Stomach (tissue), 9 donors: ENCODE measurements around the gene SMAP1. TPM values are rescaled to one million over a fixed set of nuclear protein-coding genes. Genes with fewer than 3 reads are reported as not detected.

Experiments used
- DNase-seq, 2 donors: peaks; one replicate each; pipeline versions ENCODE4 v3.0.0 to v3.0.0-alpha.2; 2013 to 2019
- H3K27ac ChIP-seq, 5 donors: fragments of 200-600 bp in 4 of 5; sonication (generic) in 4 of 5; one replicate each; pipeline ENCODE4 v1.5.1; 2013 to 2019; ENCODE audit warnings: mild to moderate bottlenecking in 1 of 5, moderate library complexity in 1 of 5
- H3K27me3 ChIP-seq, 3 donors: fragments of 200-600 bp; sonication (generic); one replicate each; pipeline ENCODE4 v1.5.1; 2017 to 2019; ENCODE audit warnings: mixed run types in 1 of 3
- H3K36me3 ChIP-seq, 4 donors: fragments of 200-600 bp; sonication (generic); 1 replicate in 3 of 4; 2 replicates in 1 of 4; pipeline ENCODE4 v1.5.1; 2016 to 2019
- H3K4me1 ChIP-seq, 4 donors: fragments of 200-600 bp; sonication (generic); one replicate each; pipeline ENCODE4 v1.5.1; 2016 to 2019
- H3K4me3 ChIP-seq, 4 donors: fragments of 200-600 bp; sonication (generic) in 3 of 4; one replicate each; pipeline ENCODE4 v1.5.1; 2016 to 2019; ENCODE audit warnings: mild to moderate bottlenecking in 1 of 4
- H3K9me3 ChIP-seq, 4 donors: fragments of 200-600 bp; sonication (generic); one replicate each; pipeline ENCODE4 v1.5.1; 2016 to 2019
- EP300 ChIP-seq: sonication (generic); formaldehyde crosslinking; IDR thresholded peaks from one replicate; pipeline ENCODE4 v1.6.1; 2017; ENCODE audit warnings: antibody characterized with exemption
- POLR2A ChIP-seq, 4 donors: fragments of 450-650 bp; IDR thresholded peaks; one replicate each; pipeline ENCODE4 v1.6.1; 2016; ENCODE audit warnings: antibody characterized with exemption in 4 of 4, control low read depth in 2 of 4, mild to moderate bottlenecking in 1 of 4, moderate library complexity in 1 of 4
- POLR2AphosphoS5 ChIP-seq, 3 donors: sonication (generic); formaldehyde crosslinking; IDR thresholded peaks; one replicate each; pipeline ENCODE4 v1.6.1; 2016; ENCODE audit warnings: antibody characterized with exemption in 3 of 3
- WGBS, 5 donors: extraction: QIAGEN DNeasy Blood & Tissue Kit in 3 of 5; methylation state at CpG; one replicate each; pipeline versions ENCODE4 v1.1.5 to v1.1.7; 2013 to 2018; 5-methylcytosine and 5-hydroxymethylcytosine counted together
- intact Hi-C: fragments of 100-400 bp; cut with DNase I; formaldehyde crosslinking; loops from one replicate; pipeline ENCODE4 v1.15.1; 2023; ENCODE audit warnings: low total_unique reads
- polyA plus RNA-seq, 3 donors: library from polyadenylated mRNA; stranded (reverse); fragments of 200-250 nt; gene quantifications; one replicate each; pipeline ENCODE4 v1.2.3, GENCODE V29; 2013
- total RNA-seq, 5 donors: library from RNA; depleted of rRNA; stranded (reverse); fragments of >200 nt; gene quantifications; one replicate each; pipeline versions ENCODE4 v1.1.0 to v1.2.3, GENCODE V29; 2014 to 2016
- TF ChIP-seq, protein P1 (sequence below), 7 experiments: fragments of 450-650 bp in 4 of 7; fragments of 200-600 bp in 3 of 7; sonication (generic) in 3 of 7; IDR thresholded peaks; one replicate each; pipeline ENCODE4 v1.5.1; 2016 to 2019; ENCODE audit warnings: antibody characterized with exemption in 7 of 7, control low read depth in 2 of 7, mild to moderate bottlenecking in 1 of 7
- donor health status: healthy with polysubstance abuse.
- donor health status: Bipolar disorder and iron deficiency.
- donor health status: healthy.

SMAP1 gene
- total and polyA plus RNA-seq, 8 donors: 13.4 to 65.3 (median 25.4) TPM

DNA sequence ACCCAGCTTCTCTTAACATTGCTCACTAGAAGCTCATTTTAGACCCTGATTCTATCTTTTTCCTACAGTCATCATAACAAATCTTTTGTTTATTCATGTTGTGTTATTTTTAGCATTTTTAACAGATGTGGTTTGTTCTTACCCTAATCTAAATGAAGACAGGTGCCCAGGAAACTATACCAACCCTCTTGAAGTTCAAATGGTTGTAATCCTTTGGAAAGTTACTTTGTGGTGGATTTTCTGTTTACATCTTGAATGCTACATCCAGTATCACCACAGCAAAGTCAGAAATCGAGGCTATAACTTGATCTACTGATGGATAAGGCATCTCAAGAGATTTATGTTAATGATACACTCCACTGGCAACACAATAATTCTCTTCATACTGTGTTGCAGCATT lies 26.2 kb downstream of the SMAP1 start:
- WGBS, 5 donors: 47 to 75% (median 51%) methylated on average over 1 of the region's 1 CpG
- Histone ChIP-seq H3K36me3 (no peaks in the 10 kb centered on the region), H3K4me3 (no peak overlapping the region), H3K9me3 (no peaks in the 10 kb centered on the region), H3K27ac (no peak overlapping the region), H3K4me1 (peaks cover 0 to 11% (median 4%) of the 10 kb centered on the region in 4 donors), H3K27me3 (no peaks in the 10 kb centered on the region)
- DNase-seq: no peak
- TF ChIP-seq POLR2A (IDR thresholded peaks at IDR 0.05) (no peak), EP300 (no peak)
- intact Hi-C loops: no loop called here

GRCh38 chr6:70694371-70694770 lies 26.7 kb downstream of the SMAP1 start:
- Histone ChIP-seq H3K4me3 (no peak overlapping the region), H3K4me1 (peaks cover 0 to 12% (median 5%) of the 10 kb centered on the region in 4 donors), H3K36me3 (peaks cover 1 to 3% (median 1%) of the 10 kb centered on the region in 4 donors), H3K27me3 (no peaks in the 10 kb centered on the region), H3K27ac (no peak overlapping the region), H3K9me3 (no peaks in the 10 kb centered on the region)
- DNase-seq: no peak
- WGBS, 5 donors: 95 to 100% (median 98%) methylated on average over 1 of the region's 1 CpG
- intact Hi-C loops: no loop called here
- no peak for TF ChIP-seq POLR2A (IDR thresholded peaks at IDR 0.05)

DNA sequence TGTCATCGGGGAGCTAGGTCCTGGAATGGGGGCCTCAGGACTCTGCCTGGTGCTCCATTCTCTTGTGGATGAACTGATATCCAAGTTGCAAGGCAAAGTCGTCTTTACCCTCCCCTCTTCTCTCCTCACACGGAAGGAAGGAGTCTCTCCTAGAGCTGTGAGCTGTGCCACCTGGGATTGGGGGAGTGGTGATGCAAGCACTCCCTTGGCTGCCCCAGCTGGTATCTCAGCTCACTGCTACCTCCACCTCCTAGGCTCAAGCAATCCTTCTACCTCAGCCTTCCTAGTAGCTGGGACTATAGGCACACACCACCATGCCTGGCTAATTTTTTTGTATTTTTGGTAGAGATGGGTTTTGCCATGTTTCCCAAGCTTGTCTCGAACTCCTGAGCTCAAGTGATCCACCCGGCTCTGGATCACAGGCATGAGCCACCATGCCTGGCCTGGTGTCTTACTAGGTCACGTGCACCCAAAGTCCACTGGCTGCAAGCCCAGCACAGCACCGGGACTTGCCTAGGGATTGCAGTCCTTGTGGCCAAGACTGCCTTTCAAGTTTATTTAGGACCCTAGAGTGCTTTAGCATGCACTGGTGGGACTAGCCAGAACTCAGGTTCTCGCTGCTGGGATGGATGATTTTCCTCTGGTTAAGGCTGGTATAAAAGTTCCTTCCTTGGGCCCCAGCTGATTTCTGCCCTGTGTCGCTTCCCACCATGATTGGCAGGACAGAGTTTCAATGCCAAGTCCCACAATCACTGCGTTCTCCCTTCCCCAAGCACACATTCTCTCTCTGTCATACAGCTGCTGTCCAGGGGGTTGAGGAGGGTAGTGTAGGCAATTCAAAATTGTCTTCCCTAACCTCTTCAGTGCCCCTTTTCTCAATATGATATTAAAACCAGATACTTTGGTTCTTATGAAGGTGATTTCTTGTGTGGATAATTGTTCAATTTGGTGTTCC lies 33.5 kb downstream of the SMAP1 start:
- WGBS, 5 donors: 76 to 82% (median 79%) methylated on average over 10 of the region's 10 CpGs
- H3K9me3 ChIP-seq: no peaks in the 10 kb centered on the region
- peaks cover 10 to 16% (median 13%) of the 10 kb centered on the region in 4 donors for H3K36me3 ChIP-seq
- DNase-seq: no peak
- H3K27ac ChIP-seq: no peak overlapping the region
- no peaks in the 10 kb centered on the region for H3K27me3 ChIP-seq
- H3K4me3 ChIP-seq: no peak overlapping the region
- intact Hi-C loops: loop anchor here (10.0 kb wide), 1 partner anchor 184 kb away; no protein-coding TSS in a partner anchor
- peaks cover 0 to 28% (median 10%) of the 10 kb centered on the region in 4 donors for H3K4me1 ChIP-seq
- no peak for TF ChIP-seq POLR2AphosphoS5 (IDR thresholded peaks at IDR 0.05)
- TF ChIP-seq EP300: no peak
- no peak for TF ChIP-seq POLR2A (IDR thresholded peaks at IDR 0.05)
- TF ChIP-seq, protein P1, sequence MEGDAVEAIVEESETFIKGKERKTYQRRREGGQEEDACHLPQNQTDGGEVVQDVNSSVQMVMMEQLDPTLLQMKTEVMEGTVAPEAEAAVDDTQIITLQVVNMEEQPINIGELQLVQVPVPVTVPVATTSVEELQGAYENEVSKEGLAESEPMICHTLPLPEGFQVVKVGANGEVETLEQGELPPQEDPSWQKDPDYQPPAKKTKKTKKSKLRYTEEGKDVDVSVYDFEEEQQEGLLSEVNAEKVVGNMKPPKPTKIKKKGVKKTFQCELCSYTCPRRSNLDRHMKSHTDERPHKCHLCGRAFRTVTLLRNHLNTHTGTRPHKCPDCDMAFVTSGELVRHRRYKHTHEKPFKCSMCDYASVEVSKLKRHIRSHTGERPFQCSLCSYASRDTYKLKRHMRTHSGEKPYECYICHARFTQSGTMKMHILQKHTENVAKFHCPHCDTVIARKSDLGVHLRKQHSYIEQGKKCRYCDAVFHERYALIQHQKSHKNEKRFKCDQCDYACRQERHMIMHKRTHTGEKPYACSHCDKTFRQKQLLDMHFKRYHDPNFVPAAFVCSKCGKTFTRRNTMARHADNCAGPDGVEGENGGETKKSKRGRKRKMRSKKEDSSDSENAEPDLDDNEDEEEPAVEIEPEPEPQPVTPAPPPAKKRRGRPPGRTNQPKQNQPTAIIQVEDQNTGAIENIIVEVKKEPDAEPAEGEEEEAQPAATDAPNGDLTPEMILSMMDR (IDR thresholded peaks at IDR 0.05): no peak

GRCh38 chr6:70705772-70706171 lies 38.1 kb downstream of the SMAP1 start:
- Histone ChIP-seq H3K36me3 (peaks cover 0 to 2% (median under 1%) of the 10 kb centered on the region in 4 donors), H3K4me3 (no peak overlapping the region), H3K9me3 (no peaks in the 10 kb centered on the region), H3K4me1 (peaks cover 7 to 43% (median 24%) of the 10 kb centered on the region in 4 donors), H3K27me3 (no peaks in the 10 kb centered on the region), H3K27ac (no peak overlapping the region)
- TF ChIP-seq POLR2AphosphoS5 (IDR thresholded peaks at IDR 0.05) (no peak), EP300 (no peak), POLR2A (IDR thresholded peaks at IDR 0.05) (no peak)
- TF ChIP-seq, protein P1 (IDR thresholded peaks at IDR 0.05): no peak
- intact Hi-C loops: loop anchor here (10.0 kb wide), 1 partner anchor 179 kb away; no protein-coding TSS in a partner anchor
- 82 to 95% (median 87%) methylated on average over 2 of the region's 2 CpGs for WGBS, 5 donors
- no peak for DNase-seq

- Histone ChIP-seq H3K4me3 (no peak overlapping the region), H3K27me3 (no peaks in the 10 kb centered on the region), H3K36me3 (no peaks in the 10 kb centered on the region), H3K9me3 (no peaks in the 10 kb centered on the region), H3K4me1 (peaks cover 0 to 39% (median 22%) of the 10 kb centered on the region in 4 donors), H3K27ac (no peak overlapping the region)
- 0 to 2% (median 1%) methylated on average over 3 of the region's 3 CpGs for WGBS, 5 donors
- DNase-seq: peak in 1 of 2 donors; percentile 69
- intact Hi-C loops: loop anchor here (10.0 kb wide), 1 partner anchor 178 kb away; no protein-coding TSS in a partner anchor
- TF ChIP-seq, protein P1 (IDR thresholded peaks at IDR 0.05): peak in 4 of 7 experiments; percentile 28 to 72 (median 52)
- TF ChIP-seq POLR2AphosphoS5 (IDR thresholded peaks at IDR 0.05) (no peak), POLR2A (IDR thresholded peaks at IDR 0.05) (no peak), EP300 (no peak)
Measured at GRCh38 chr6:70706491-70707123, 38.9 kb downstream of the SMAP1 start.
